ENCODE results near the gene AMZ1. TPM values are rescaled to one million over a fixed set of nuclear protein-coding genes. Genes with fewer than 3 reads are reported as not detected.
A peak's percentile ranks its signal among the peaks of the same experiment; 100 is the strongest.

The AMZ1 gene
- total and polyA plus RNA-seq, 9 donors = 0.15 to 2.6 (median 0.65) TPM; not detected in 1

DNA sequence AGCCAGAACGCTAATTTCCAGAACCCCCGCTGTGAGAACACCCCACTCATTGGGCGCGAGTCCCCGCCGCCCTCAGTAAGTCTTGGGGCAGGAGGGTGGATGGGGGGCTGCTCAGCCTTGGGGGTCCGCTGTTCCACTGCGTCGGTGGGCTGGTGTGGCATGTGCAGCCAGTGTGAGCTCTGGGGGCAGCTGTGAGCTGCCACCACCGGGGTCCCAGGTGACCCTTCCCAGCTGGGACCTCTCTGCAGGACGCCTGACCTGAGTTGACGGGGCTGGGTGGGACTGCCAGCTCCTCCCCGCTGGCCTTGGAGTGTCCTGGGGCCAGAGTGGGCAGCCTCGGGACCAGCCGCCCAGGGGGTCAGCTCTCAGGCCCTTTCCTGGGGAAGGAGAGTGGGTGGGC, 29.1 kb upstream of the AMZ1 start:
- intact Hi-C loops (cut with DNase I) = no loop called here
- Histone ChIP-seq H3K4me1 (ENCODE audit: insufficient read depth) (peaks cover 12% of the 10 kb centered on the region), H3K27ac (no peak overlapping the region), H3K9me3 (no peaks in the 10 kb centered on the region), H3K4me3 (no peak overlapping the region), H3K36me3 (no peaks in the 10 kb centered on the region), H3K27me3 (no peaks in the 10 kb centered on the region)
- WGBS, 3 donors = 84 to 87% (median 87%) methylated on average over 8 to 15 of the region's 15 CpGs
- TF ChIP-seq POLR2A (IDR thresholded peaks at IDR 0.05) = no peak
- TF ChIP-seq EP300 (IDR thresholded peaks at IDR 0.05) = no peak
- TF ChIP-seq, protein P1, sequence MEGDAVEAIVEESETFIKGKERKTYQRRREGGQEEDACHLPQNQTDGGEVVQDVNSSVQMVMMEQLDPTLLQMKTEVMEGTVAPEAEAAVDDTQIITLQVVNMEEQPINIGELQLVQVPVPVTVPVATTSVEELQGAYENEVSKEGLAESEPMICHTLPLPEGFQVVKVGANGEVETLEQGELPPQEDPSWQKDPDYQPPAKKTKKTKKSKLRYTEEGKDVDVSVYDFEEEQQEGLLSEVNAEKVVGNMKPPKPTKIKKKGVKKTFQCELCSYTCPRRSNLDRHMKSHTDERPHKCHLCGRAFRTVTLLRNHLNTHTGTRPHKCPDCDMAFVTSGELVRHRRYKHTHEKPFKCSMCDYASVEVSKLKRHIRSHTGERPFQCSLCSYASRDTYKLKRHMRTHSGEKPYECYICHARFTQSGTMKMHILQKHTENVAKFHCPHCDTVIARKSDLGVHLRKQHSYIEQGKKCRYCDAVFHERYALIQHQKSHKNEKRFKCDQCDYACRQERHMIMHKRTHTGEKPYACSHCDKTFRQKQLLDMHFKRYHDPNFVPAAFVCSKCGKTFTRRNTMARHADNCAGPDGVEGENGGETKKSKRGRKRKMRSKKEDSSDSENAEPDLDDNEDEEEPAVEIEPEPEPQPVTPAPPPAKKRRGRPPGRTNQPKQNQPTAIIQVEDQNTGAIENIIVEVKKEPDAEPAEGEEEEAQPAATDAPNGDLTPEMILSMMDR (IDR thresholded peaks at IDR 0.05) = no peak
- no peak for DNase-seq

DNA sequence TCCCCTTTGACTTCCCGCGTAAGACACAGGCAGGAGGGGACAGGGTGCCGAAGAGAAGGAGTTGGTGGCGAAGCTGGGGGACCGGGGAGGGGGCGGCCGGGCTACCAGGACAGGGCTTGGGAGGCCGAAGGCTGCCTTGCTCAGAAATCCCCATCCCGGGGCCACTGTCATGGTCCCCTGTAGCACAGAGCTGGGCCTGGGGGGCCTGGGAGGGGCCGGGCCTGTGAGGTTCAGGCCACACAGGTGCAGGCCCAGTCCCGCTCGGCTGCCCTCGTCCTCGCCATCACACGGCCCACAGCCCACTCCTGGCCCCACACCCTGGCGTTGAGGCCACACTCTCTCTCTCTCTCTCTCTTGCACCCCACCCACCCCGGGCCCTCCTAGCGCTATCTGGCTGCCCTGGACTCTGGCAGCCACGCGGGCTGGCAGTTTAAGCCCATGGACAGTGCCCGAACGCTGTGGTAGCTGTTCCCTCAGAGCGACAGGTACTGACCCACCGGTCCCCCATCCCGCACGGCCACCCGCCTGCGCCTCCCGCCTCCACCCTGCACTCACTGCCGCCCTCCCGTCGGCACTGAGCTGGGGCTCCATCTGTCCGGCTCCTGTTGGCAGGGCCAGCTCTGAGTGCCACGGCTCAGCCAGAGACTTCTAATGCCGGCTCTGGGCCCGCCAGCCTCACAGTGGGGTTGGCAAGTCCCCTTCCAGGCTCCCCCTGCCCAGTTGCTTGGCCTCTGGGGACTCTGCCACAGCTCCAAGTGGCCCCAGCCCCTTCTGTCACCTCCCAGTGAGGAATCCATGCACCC, 28.2 kb upstream of the AMZ1 start:
- WGBS, 3 donors = 89 to 91% (median 90%) methylated on average over 36 of the region's 36 CpGs
- intact Hi-C loops (cut with DNase I) = no loop called here

DNA sequence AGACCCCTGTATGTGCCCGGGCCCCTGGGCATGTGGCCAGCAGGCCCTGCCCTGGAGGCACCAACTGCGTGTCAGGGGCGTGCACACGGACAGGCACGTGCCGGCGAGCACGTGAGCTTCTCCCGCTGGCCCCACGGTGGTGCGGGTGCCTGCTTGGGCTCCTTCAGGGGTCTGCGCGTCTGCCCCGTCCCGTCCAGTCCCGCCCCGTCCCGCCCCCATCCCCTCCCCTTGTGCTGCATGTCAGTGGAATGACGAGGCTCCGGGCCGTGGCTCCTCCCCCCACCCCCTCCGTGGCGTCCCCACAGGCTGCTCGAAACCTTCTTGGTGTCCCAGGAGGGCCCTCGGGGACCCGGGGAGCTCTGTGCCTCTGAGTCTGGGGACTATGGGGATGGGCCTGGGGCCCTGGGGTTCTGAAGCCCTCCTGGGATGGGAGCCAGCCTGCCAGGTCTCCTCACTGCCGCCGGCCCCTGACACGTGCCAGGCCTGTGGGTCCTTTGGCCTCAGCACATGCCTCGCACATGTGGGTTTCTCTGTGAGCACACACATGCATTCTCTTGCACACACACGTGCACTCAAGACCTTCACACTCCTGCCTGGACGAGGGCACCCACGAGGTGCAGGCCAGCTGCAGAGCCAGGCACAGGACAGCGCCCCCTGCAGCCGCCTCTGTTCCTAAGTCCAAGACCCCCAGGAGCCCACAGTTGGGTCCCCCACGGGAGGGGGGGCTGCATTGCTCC, 27.5 kb upstream of the AMZ1 start:
- Histone ChIP-seq H3K36me3 (no peaks in the 10 kb centered on the region), H3K27me3 (no peaks in the 10 kb centered on the region), H3K4me3 (no peak overlapping the region), H3K27ac (no peak overlapping the region), H3K4me1 (ENCODE audit: insufficient read depth) (peaks cover 12% of the 10 kb centered on the region), H3K9me3 (no peaks in the 10 kb centered on the region)
- intact Hi-C loops (cut with DNase I) = no loop called here
- no peak for TF ChIP-seq POLR2A (IDR thresholded peaks at IDR 0.05)
- TF ChIP-seq, protein P1 (IDR thresholded peaks at IDR 0.05) = peak in 1 of 3 donors; percentile 12
- peak in 2 of 5 donors; percentile 31 to 59 for DNase-seq
- 81 to 87% (median 83%) methylated on average over 20 to 36 of the region's 36 CpGs for WGBS, 3 donors

More for the DNA sequence above, 28.2 kb upstream of the AMZ1 start:
- peak in 1 of 5 donors; percentile 18 for DNase-seq
- Histone ChIP-seq H3K27me3 (no peaks in the 10 kb centered on the region), H3K27ac (no peak overlapping the region), H3K4me3 (no peak overlapping the region), H3K9me3 (no peaks in the 10 kb centered on the region), H3K4me1 (ENCODE audit: insufficient read depth) (peaks cover 12% of the 10 kb centered on the region), H3K36me3 (no peaks in the 10 kb centered on the region)
- no peak for TF ChIP-seq POLR2A (IDR thresholded peaks at IDR 0.05)
- TF ChIP-seq, protein P1 (IDR thresholded peaks at IDR 0.05) = no peak

DNA sequence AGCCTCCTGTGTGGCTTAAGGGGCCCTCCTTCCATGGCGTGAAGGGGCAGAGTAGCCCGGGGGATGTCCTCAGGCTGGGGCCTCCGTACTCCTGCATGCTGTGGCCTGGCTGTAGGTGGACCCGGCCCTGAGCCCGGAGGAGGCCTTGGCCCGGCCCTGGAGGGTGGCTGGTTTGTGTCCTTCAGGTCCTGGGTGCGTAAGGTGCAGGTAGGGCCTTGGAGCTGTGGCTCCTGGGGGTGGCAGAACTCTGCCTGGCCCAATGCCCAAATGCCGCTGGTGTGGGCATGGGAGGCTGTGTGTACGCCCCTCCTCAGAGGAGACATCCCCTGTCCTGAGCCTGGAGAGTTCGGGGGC, 26.9 kb upstream of the AMZ1 start:
- no peaks in the 10 kb centered on the region for H3K36me3 ChIP-seq
- H3K27me3 ChIP-seq = no peaks in the 10 kb centered on the region
- H3K4me3 ChIP-seq = no peak overlapping the region
- intact Hi-C loops (cut with DNase I) = no loop called here
- no peak overlapping the region for H3K27ac ChIP-seq
- DNase-seq = peak in 2 of 5 donors; percentile 34 to 52
- TF ChIP-seq EP300 (IDR thresholded peaks at IDR 0.05) (no peak), POLR2A (IDR thresholded peaks at IDR 0.05) (no peak)
- TF ChIP-seq, protein P1 (IDR thresholded peaks at IDR 0.05) = no peak
- no peaks in the 10 kb centered on the region for H3K9me3 ChIP-seq
- WGBS, 3 donors = 88 to 95% (median 89%) methylated on average over 9 to 10 of the region's 10 CpGs
- H3K4me1 ChIP-seq (ENCODE audit: insufficient read depth) = peaks cover 12% of the 10 kb centered on the region

All from ovary (tissue), 9 donors.